Measurements from ENCODE around the gene SNORC.

- TF ChIP-seq, protein P1, sequence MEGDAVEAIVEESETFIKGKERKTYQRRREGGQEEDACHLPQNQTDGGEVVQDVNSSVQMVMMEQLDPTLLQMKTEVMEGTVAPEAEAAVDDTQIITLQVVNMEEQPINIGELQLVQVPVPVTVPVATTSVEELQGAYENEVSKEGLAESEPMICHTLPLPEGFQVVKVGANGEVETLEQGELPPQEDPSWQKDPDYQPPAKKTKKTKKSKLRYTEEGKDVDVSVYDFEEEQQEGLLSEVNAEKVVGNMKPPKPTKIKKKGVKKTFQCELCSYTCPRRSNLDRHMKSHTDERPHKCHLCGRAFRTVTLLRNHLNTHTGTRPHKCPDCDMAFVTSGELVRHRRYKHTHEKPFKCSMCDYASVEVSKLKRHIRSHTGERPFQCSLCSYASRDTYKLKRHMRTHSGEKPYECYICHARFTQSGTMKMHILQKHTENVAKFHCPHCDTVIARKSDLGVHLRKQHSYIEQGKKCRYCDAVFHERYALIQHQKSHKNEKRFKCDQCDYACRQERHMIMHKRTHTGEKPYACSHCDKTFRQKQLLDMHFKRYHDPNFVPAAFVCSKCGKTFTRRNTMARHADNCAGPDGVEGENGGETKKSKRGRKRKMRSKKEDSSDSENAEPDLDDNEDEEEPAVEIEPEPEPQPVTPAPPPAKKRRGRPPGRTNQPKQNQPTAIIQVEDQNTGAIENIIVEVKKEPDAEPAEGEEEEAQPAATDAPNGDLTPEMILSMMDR (IDR thresholded peaks at IDR 0.05) = no peak
- no peak for TF ChIP-seq POLR2A (IDR thresholded peaks at IDR 0.05)
Measured at GRCh38 chr2:232876978-232877441, 6.9 kb downstream of the SNORC start.
